ENCODE results near the gene ALDH1L1.

The ALDH1L1 gene

GRCh38 chr3:126119976-126120375, 60.4 kb downstream of the ALDH1L1 start:
- no peak for DNase-seq (ENCODE audit: low read depth in 2 of 2)

DNA sequence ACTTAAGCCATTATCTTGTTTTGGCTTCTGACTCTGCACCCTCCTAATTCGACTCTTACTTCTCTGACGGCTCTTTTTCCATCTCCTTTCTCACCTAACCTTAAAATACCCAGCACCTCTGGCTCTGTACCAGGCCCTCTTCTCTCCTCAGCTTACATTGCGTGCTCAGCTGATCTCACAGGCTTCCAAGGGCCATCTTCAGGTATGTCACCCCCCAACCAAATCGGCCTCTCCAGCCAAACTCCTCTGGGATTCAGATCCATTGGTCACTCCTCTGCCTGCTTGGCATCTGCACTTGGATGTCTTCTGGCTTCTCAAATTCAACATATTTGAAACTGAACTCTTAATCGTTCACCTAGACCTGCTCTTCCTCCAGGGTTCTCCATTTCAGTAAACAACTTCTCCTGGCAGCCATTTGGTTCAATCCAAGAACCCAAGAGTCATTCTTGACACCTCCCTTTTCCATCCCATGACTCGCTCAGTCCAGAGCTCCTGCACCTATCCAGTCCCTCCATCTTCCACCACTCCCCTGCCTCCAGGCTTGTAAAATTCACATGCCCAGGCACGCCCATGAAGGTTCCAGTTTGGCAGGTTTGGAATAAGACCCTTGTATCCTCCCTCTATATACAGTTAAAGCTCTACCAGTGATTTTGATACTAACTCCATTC, 61.2 kb downstream of the ALDH1L1 start:
- DNase-seq (ENCODE audit: low read depth in 2 of 2) = no peak

GRCh38 chr3:126118591-126118990, 61.8 kb downstream of the ALDH1L1 start:
- no peak for DNase-seq (ENCODE audit: low read depth in 2 of 2)

GRCh38 chr3:126117786-126118185, 62.6 kb downstream of the ALDH1L1 start:
- DNase-seq (ENCODE audit: low read depth in 2 of 2) = no peak

GRCh38 chr3:126117212-126117611, 63.2 kb downstream of the ALDH1L1 start:
- no peak for DNase-seq (ENCODE audit: low read depth in 2 of 2)

- DNase-seq (ENCODE audit: low read depth in 2 of 2) = no peak
Measured at GRCh38 chr3:126116526-126116925, 63.9 kb downstream of the ALDH1L1 start.

- DNase-seq (ENCODE audit: low read depth in 2 of 2) = no peak
Measured at GRCh38 chr3:126114443-126115386, 65.7 kb downstream of the ALDH1L1 start.

DNA sequence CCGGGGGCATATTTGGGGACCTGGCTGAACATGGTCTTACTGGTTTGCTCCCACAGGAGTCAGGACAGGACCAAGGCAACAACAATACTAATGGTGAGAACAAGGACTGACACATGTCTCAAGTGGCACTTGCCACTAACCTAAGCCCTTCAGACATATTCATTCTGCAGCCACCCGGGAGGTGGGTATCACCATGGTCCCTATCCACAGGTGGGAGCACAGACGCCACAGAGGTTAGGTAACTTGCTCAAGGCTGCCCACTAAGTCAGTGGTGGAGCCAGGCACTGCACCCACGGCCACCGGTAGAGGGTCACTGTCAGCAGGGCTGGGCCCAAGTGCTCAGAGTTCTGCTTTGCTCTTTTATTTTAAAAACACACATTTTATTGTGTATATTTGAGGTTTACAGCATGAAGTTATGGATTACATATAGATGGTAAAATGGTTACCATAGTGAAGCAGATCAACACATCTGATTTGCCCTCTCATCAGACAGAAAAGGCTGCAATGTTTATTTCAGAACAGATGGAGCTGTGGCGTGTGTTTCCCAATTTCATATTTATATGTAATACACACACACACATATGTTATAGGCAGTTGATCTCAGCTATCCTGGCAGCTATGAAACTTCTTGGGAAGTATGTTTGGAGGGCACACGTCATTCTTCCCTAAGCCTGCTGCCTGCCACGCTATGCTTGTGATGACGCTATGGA, 66.5 kb downstream of the ALDH1L1 start:
- DNase-seq (ENCODE audit: low read depth in 2 of 2) = peak in 1 of 2 donors; percentile 7

DNA sequence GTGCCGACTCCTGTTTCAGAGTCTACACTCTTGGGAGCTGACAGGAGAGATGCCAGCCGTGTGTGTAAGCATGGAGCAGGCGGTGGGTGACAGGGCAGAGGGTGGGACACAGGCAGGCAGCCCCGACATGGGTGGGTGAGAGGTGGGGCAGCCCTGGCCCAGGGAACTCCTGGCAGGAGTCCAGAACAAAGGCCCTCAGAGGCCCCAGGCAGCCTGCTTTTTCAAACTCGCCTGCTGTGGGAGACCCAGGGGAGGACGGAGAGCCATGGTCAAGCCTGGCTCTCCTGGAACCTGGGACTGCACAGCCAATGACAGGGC, 67.2 kb downstream of the ALDH1L1 start:
- no peak for DNase-seq (ENCODE audit: low read depth in 2 of 2)

DNA sequence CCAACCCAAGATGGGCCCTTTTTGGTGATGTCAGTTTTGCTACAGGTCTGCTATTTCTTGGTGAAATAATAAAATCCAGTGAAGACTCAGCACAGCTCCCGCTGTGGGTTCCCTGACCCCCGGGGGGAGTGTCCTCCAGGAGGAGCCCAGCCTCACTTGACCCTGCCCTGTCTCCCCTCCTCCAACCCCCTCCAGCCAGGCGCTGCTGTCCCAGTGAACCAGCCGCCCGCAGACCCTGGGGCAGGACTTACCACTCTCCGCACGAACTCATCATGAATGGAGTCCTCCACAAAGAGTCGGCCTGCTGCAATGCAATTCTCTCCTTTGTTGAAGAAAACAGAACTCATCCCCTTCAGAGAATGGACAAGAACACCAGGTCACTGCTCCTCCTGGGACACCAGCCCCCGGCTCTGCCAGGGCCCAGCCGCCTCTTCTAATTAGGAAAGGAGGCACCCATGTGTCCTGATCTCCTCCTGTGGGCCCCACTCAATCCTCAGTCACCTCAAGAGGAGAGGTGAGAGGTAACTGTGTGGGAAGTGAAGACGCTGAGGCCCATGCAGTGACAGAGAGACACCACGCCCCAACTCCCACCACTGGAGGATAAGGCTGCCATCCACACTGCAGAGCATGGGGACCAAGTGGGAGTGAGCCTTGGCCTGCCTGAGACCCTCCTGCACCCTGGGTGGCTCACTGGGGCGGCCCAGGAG, 67.7 kb downstream of the ALDH1L1 start:
- no peak for DNase-seq (ENCODE audit: low read depth in 2 of 2)

GRCh38 chr3:126111566-126112475, 68.6 kb downstream of the ALDH1L1 start:
- no peak for DNase-seq (ENCODE audit: low read depth in 2 of 2)

GRCh38 chr3:126111126-126111551, 69.2 kb downstream of the ALDH1L1 start:
- no peak for DNase-seq (ENCODE audit: low read depth in 2 of 2)

GRCh38 chr3:126110431-126111125, 69.8 kb downstream of the ALDH1L1 start:
- DNase-seq (ENCODE audit: low read depth in 2 of 2) = no peak

DNA sequence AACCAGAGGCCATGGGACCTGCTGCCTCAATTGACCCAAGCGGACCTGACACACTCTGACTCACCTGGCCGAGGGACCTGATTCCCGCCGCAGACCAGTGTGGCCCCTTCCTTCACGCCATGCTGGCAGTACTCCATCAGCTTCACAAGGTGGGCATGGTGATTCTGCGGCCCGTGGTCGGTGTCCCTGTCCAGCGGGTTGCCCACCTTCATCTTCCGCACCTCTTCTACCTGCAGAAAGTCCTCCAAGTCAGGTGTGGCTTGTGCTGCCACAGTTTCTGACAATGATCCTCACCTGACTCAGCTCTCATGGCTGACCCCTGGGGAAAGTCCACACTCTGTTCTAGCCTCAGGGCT, 70.5 kb downstream of the ALDH1L1 start:
- no peak for DNase-seq (ENCODE audit: low read depth in 2 of 2)

DNA sequence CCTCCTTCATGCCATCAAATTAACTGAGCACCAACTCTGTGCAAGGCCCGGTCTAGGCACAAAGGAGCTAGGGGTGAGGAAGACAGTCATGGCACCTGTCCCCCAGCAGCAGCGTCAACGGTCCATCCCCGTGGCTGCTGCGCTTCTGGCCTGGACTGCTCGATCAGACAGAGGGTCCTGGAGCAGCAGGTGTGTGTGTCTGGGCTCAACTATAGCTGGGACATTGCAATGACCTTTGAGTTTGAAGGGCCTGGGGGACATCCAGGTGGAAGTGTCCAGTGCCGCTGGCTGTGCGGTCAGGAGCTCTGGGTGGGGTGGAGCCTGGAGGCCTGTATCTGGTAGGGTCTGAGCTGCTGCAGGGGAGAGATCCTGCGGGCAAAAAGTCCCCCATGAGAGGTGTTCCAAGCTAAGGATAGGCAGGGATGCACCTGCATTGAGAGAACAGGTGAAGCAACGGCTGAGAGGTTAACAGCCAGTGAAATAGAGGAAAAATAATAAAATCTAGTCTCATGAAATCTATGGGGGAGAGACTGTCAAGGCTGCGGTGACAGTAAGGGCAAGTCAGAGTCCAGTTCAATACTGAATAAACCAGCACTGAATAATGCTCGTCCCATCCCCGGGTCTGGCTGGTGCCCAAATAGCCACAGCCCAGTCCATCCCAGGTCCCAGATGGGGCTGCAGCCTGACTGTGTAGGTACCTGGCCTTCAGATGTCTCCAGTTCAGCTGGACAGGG, 71.1 kb downstream of the ALDH1L1 start:
- DNase-seq (ENCODE audit: low read depth in 2 of 2) = no peak

DNA sequence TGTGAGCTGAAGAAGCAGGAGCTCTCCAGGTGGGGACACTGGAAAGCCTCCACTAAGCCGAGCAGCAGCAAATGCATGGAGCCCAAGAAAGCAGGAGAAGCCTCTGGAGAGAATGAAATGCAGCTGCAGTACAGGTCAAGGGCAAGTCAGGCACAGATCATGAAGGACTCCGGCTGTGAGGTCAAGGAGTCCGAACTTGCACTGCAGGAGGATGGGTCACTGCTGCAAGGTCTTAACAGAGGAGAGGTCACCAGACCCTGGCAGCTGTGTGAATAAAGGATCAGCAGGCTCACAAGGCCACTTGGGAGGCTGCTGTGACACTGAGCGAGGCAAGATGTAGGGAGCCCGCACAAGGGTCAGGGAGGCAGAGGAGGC, 71.7 kb downstream of the ALDH1L1 start:
- no peak for DNase-seq (ENCODE audit: low read depth in 2 of 2)

- no peak for DNase-seq (ENCODE audit: low read depth in 2 of 2)
Measured at GRCh38 chr3:126107957-126108675, 72.3 kb downstream of the ALDH1L1 start.

- DNase-seq (ENCODE audit: low read depth in 2 of 2) = no peak
Measured at GRCh38 chr3:126107203-126107939, 73.0 kb downstream of the ALDH1L1 start.
